Activated CD8-positive, alpha-beta memory T cell treated with anti-CD3 and anti-CD28 coated beads, Interleukin-2, amount 50 U/mL, for 24 hours (primary cell): ENCODE data around the gene PPP3CB.
"Not testable (repeated sequence)": the region's sequence is repeated elsewhere in the genome, so short reads cannot be mapped to it uniquely, and the experiment has no call there.

Source experiments
- DNase-seq: peaks from one replicate; pipeline ENCODE4 v3.0.0-alpha.2; 2020; ENCODE audit errors: extremely low read depth

The PPP3CB gene

DNA sequence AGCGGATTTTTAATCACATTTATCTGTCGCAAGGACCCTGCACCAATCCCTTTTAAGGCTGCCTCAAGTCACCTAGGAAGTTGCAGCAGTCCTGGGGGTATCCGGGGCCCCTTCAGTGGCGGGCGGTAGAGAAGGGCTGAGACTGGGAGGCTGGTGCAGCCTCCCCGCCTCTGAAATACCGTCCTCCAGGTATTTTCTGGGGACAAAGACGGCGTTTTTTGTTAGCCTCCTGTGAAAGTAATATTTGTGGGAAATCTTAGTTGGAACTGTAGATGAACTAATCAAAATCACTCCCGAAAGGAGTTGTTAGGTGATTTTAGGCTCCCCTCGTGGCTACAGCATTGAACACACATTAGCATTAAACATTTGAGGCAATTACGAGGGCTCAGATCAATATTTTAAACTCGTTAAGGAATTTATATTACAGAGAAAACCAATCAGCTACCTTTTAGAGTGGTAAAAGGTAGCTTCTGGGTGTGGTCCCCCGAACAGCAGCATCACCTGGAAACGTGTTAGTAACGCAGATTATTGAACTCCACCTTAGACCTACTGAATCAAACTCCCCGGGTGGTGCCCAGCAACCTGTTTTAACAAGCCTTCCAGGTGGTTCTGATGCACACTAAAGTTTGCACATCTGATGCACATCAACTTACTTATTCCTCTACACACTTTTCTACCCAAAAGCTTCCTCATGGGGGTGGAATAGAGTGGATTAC, 81.4 kb downstream of the PPP3CB start:
- no peak for DNase-seq

GRCh38 chr10:73413528-73414229, 82.1 kb downstream of the PPP3CB start, which contains the start of gene ANXA7:
ANXA7 (minus strand) TSS chr10:73414058; CDS start chr10:73400856, 13,202 bp downstream.
- peak; percentile 87 for DNase-seq

DNA sequence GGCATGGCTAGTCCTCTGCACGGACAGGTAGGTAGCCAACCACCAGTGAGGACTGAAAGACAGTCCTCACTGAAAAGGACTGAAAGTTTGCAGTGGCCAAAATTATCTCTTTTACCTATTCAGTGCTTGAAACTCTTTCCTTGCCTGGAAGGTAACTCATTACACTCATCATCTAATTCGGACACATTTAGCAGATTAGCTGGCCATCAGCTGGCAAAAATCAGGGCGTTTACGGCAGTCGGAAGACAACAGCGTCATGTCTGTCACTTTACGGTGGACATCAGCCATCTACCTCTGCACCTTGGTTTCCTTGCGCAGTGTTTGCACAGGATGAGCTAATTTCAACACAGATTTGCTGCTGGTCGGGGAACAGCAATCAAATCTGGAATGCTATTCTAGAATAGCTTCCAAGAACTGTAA, 82.7 kb downstream of the PPP3CB start:
- DNase-seq: no peak

DNA sequence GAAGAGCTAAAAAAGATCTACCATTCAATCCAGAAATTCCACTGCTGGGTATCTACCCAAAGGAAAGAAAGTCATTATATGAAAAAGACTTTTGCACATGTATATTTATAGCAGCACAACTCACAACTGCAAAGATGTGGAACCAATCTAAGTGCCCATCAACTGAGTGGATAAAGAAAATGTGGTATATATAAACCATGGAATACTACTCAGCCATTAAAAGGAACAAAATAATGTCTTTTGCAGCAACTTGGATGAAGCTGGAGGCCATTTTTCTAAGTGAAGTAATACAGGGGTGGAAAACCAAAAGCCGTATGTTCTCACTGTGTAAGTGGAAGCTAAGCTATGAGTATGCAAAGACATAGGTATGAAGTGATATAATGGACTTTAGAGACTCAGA, 84.9 kb downstream of the PPP3CB start:
- DNase-seq: no peak

GRCh38 chr10:73408978-73409521, 86.8 kb downstream of the PPP3CB start:
- DNase-seq: no peak

DNA sequence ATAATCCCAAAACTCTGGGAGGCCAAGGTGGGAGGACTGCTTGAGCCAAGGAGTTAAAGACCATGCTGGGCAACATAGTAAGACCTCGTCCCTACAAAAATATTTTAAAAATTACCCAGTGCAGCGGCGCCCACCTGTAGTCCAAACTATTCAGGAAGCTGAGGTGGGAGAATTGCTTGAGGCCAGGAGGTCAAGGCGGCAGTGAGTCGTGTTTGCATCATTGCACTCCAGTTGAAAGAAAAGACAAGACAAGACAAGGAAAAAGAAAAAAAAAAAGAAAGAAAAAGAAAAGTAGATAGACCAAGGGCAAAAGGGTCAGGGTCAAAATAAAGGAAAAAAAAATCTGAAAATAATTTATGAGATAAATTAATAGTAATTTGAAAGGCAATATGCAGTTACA, 87.8 kb downstream of the PPP3CB start:
- DNase-seq: no peak

- DNase-seq: no peak
Measured at GRCh38 chr10:73407495-73407894, 88.3 kb downstream of the PPP3CB start.

DNA sequence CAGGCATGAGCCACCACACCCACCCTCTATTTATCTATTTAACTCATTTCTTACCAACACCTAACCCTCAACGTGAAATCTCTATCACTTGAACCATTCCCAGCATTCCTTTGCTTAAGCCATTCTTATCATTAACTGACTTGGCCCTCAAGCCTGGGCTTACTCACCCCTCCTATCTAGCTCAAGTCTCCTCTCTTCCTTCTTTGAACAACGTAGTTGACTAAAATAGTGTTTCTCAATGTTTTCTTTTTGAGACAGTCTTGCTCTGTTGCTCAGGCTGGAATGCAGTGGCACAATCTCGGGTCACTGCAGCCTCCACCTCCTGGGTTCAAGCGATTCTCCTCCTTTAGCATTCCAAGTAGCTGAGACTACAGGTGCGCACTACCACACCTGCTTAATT, 89.0 kb downstream of the PPP3CB start:
- no peak for DNase-seq

DNA sequence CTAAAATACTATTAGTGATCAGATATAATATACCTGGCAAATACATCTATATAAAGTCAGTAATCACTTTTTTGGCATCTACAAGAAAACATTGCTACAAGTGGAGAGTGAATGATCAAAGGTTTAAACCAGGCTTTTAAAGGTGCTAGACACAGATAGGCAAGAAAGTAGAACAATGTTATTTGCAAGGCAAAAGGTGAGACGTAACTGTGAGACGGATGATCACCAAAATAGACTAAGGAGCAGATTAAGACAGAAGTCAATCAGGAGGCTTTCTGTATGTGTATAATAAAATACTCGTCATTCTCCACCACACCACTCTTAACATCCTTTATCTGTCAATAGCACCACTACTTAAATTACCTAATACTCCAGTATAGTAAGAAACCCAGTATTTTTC, 90.3 kb downstream of the PPP3CB start:
- no peak for DNase-seq

GRCh38 chr10:73404690-73405089, 91.1 kb downstream of the PPP3CB start:
- DNase-seq: no peak

DNA sequence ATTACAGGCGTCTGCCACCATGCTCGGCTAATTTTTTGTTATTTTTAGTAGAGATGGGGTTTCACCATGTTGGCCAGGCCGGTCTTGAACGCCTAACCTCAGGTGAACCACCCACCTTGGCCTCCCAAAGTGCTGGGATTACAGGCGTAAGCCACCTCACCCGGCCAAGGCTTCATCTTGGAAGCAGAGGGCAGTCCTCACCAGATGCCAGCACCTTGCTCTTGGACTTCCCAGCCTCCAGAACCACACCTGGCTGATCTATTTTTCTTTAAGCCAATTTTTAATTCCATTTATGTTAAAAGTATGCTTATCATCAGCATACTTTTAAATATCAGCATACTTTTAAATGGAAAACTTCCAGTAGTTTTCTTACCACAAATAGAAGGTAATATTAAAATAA, 94.2 kb downstream of the PPP3CB start:
- no peak for DNase-seq

GRCh38 chr10:73399063-73399462, 96.8 kb downstream of the PPP3CB start:
- DNase-seq: no peak

GRCh38 chr10:73398024-73398423, 97.8 kb downstream of the PPP3CB start:
- no peak for DNase-seq

- DNase-seq: not testable (repeated sequence)
Measured at GRCh38 chr10:73394325-73394724, 101.5 kb downstream of the PPP3CB start.

GRCh38 chr10:73388228-73388627, 107.6 kb downstream of the PPP3CB start:
- DNase-seq: no peak

GRCh38 chr10:73386583-73386982, 109.2 kb downstream of the PPP3CB start:
- no peak for DNase-seq
